SU-DHL-6 (cell line): Measurements from ENCODE around the gene NELFE.

Source experiments
- H2AFZ ChIP-seq: fragments of 200-600 bp; sonication (generic); 2 replicates; pipeline ENCODE4 v1.6.1; 2014; ENCODE audit warnings: low read depth, mild to moderate bottlenecking, moderate library complexity, mixed read lengths, antibody characterized with exemption, low read length; ENCODE audit not compliant: severe bottlenecking
- H3F3A ChIP-seq: fragments of 200-600 bp; shearing (Covaris generic); 2 replicates; pipeline ENCODE4 v1.6.0; 2016; ENCODE audit warnings: antibody characterized with exemption, mild to moderate bottlenecking; ENCODE audit not compliant: insufficient read depth
- H3K27ac ChIP-seq: fragments of 200-600 bp; sonication (generic); 2 replicates; pipeline ENCODE4 v1.5.1; 2016; ENCODE audit warnings: low read depth, mild to moderate bottlenecking, low read length, moderate library complexity, mixed read lengths
- H3K27me3 ChIP-seq: fragments of 200-600 bp; sonication (generic), shearing (Covaris generic); 2 replicates; pipeline ENCODE4 v1.6.0; 2014; ENCODE audit warnings: mild to moderate bottlenecking, low read length
- H3K36me3 ChIP-seq: fragments of 200-600 bp; sonication (generic); 2 replicates; pipeline ENCODE4 v1.6.1; 2014; ENCODE audit warnings: mild to moderate bottlenecking, low read length, mixed read lengths
- H3K4me2 ChIP-seq: fragments of 300-600, 200-600 bp; shearing (Covaris generic), sonication (generic); 2 replicates; pipeline ENCODE4 v1.6.0; 2014; ENCODE audit warnings: low read length, low read depth, mild to moderate bottlenecking; ENCODE audit not compliant: poor library complexity, severe bottlenecking
- H3K4me3 ChIP-seq: fragments of 200-600 bp; sonication (generic); 2 replicates; pipeline ENCODE4 v1.5.1; 2014; ENCODE audit warnings: antibody characterized with exemption, low read length, mild to moderate bottlenecking, mixed read lengths; ENCODE audit not compliant: insufficient read depth, poor library complexity, severe bottlenecking
- H3K79me2 ChIP-seq: fragments of 200-600 bp; sonication (generic); 2 replicates; pipeline ENCODE4 v1.6.1; 2014; ENCODE audit warnings: mild to moderate bottlenecking, low read length, moderate library complexity; ENCODE audit not compliant: insufficient read depth
- H3K9ac ChIP-seq: fragments of 200-600 bp; sonication (generic); 2 replicates; pipeline ENCODE4 v1.7.0; 2014; ENCODE audit warnings: mild to moderate bottlenecking, low read length
- H3K9me2 ChIP-seq: fragments of 200-600 bp; sonication (generic); replicated peaks from 2 replicates; pipeline ENCODE4 v1.6.1; 2014; ENCODE audit warnings: low read length; ENCODE audit not compliant: insufficient read depth
- H3K9me3 ChIP-seq: fragments of 200-600 bp; sonication (generic); 2 replicates; pipeline ENCODE4 v1.6.1; 2014; ENCODE audit warnings: low read length, mixed read lengths; ENCODE audit not compliant: insufficient read depth
- H4K20me1 ChIP-seq: fragments of 200-600 bp; sonication (generic); 2 replicates; pipeline ENCODE4 v1.6.1; 2014; ENCODE audit warnings: low read depth, mild to moderate bottlenecking, antibody characterized with exemption, low read length, moderate library complexity, mixed read lengths
- CTCF ChIP-seq: fragments of 200-600 bp; sonication (generic); IDR thresholded peaks from one replicate; pipeline ENCODE4 v1.5.1; 2017; ENCODE audit warnings: antibody characterized with exemption, mild to moderate bottlenecking, low read length, moderate library complexity; ENCODE audit not compliant: insufficient read depth, poor library complexity, severe bottlenecking
- EZH2phosphoT487 ChIP-seq: fragments of 200-600 bp; sonication (generic), shearing (Covaris generic); conservative IDR thresholded peaks from 2 replicates; pipeline ENCODE4 v1.6.1; 2018; ENCODE audit warnings: mild to moderate bottlenecking, antibody characterized with exemption, low read length, moderate library complexity, mixed read lengths

NELFE gene

GRCh38 chr6:31919624-31920303 is 39.0 kb downstream of the NELFE start:
- no peaks in the 10 kb centered on the region for H3F3A ChIP-seq
- H3K36me3 ChIP-seq = no peaks in the 10 kb centered on the region
- H3K9me2 ChIP-seq = no peaks in the 10 kb centered on the region
- no peak overlapping the region for H3K4me3 ChIP-seq
- no peak overlapping the region for H2AFZ ChIP-seq
- H3K27ac ChIP-seq = no peak overlapping the region
- H4K20me1 ChIP-seq = no peaks in the 10 kb centered on the region
- H3K4me2 ChIP-seq = no peak overlapping the region
- H3K79me2 ChIP-seq = no peaks in the 10 kb centered on the region
- no peak overlapping the region for H3K9ac ChIP-seq
- TF ChIP-seq CTCF (no peak), EZH2phosphoT487 (no peak)
- no peaks in the 10 kb centered on the region for H3K9me3 ChIP-seq
- no peaks in the 10 kb centered on the region for H3K27me3 ChIP-seq

- H3K27ac ChIP-seq = no peak overlapping the region
- no peak overlapping the region for H2AFZ ChIP-seq
- H3K4me2 ChIP-seq = no peak overlapping the region
- H3K9me2 ChIP-seq = no peaks in the 10 kb centered on the region
- no peaks in the 10 kb centered on the region for H4K20me1 ChIP-seq
- H3K9ac ChIP-seq = no peak overlapping the region
- no peak for TF ChIP-seq CTCF
- no peak for TF ChIP-seq EZH2phosphoT487
- H3K36me3 ChIP-seq = no peaks in the 10 kb centered on the region
- H3K9me3 ChIP-seq = no peaks in the 10 kb centered on the region
- H3F3A ChIP-seq = no peaks in the 10 kb centered on the region
- no peak overlapping the region for H3K4me3 ChIP-seq
- H3K79me2 ChIP-seq = no peaks in the 10 kb centered on the region
- no peaks in the 10 kb centered on the region for H3K27me3 ChIP-seq
These were observed 40.6 kb downstream of the NELFE start for GRCh38 chr6:31918069-31918720.

GRCh38 chr6:31915756-31916155 is 43.0 kb downstream of the NELFE start:
- no peak overlapping the region for H3K9ac ChIP-seq
- no peak overlapping the region for H3K4me2 ChIP-seq
- no peak overlapping the region for H3K4me3 ChIP-seq
- H3F3A ChIP-seq = no peaks in the 10 kb centered on the region
- no peak overlapping the region for H3K27ac ChIP-seq
- TF ChIP-seq EZH2phosphoT487 (no peak), CTCF (no peak)
- H4K20me1 ChIP-seq = no peaks in the 10 kb centered on the region
- no peaks in the 10 kb centered on the region for H3K27me3 ChIP-seq
- no peak overlapping the region for H2AFZ ChIP-seq
- no peaks in the 10 kb centered on the region for H3K9me3 ChIP-seq
- no peaks in the 10 kb centered on the region for H3K36me3 ChIP-seq
- no peaks in the 10 kb centered on the region for H3K9me2 ChIP-seq
- H3K79me2 ChIP-seq = no peaks in the 10 kb centered on the region
